NCI-H774 (cell line): ENCODE measurements around the gene MTA1.

ENCODE experiments used
- DNase-seq: peaks from one replicate; lab custom pipeline; 2025; lab: John Stamatoyannopoulos, UW

The MTA1 gene

DNA sequence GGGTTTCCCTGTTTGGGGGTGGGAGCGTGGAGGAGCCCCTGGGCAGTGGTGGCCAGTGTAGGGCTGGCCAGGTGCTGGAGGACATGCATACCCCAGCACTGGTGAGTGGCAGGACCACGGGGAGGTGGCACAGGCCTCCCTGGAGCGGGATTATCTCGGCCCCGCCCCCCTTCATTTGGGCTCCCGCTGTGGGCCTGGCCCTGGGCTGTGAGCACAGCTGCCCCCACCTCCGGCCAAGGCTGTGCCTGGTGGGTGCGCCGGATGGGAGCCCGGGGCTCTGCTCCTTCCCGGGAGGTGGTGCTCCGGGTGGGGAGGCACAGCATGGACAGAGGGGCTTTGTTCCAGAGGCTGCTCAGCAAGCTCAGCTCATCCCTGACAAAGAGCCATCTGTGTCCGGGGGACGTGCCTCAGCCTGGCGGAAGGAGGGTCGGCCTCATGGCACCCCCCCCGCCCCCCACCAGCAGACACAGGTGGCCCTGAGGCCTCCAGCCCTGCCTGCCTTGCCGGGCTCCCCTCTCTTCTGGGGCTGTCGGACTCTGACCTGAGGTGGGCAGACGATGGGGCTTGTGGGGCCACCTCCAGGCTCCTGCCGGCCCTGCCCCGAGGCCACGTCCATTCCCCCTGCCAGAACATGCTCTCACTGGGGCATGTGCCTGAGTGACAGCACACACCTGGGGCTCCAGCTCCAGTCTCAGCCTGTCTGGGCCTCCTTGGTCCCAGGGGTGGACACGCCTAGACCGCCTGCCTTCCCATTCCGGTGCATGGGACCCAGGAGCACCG, 79.8 kb downstream of the MTA1 start:
- no peak for DNase-seq

DNA sequence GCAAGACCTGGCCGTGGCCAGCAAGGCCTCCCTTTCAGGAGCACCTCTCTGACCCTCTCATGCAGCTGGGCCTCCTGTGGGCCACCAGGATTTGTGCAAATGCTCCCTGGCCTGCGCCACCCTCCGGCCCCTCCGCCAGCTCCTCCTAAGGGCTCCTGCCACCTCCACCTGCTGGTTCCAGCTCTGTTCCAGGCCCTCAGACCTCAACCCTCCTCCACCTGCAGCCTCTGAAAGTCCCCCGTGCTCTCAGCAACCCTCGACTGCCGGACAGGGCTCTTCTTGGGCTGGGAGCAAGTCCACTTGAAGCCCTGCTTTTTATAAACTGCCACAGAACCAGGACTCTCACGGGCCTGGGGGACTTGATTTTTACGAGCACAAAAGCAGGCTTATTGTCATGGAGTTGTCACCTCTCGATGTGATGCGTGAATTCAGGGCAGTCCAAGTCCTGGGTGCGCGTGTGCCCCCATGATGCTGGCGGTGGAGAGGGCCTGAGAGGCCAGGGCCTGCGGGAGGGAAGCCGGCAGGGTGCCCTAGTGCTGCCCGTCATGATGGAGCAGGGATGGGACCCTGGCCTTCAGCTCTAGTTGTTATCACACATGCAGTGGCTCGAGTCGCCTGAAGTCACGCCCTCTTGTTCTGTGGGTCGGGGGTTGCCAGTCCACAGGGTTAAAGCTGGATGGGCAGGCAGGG, 80.6 kb downstream of the MTA1 start:
- no peak for DNase-seq

GRCh38 chr14:105500726-105501101, 81.1 kb downstream of the MTA1 start:
- no peak for DNase-seq

- no peak for DNase-seq
These were observed 82.1 kb downstream of the MTA1 start for GRCh38 chr14:105501504-105502291.

DNA sequence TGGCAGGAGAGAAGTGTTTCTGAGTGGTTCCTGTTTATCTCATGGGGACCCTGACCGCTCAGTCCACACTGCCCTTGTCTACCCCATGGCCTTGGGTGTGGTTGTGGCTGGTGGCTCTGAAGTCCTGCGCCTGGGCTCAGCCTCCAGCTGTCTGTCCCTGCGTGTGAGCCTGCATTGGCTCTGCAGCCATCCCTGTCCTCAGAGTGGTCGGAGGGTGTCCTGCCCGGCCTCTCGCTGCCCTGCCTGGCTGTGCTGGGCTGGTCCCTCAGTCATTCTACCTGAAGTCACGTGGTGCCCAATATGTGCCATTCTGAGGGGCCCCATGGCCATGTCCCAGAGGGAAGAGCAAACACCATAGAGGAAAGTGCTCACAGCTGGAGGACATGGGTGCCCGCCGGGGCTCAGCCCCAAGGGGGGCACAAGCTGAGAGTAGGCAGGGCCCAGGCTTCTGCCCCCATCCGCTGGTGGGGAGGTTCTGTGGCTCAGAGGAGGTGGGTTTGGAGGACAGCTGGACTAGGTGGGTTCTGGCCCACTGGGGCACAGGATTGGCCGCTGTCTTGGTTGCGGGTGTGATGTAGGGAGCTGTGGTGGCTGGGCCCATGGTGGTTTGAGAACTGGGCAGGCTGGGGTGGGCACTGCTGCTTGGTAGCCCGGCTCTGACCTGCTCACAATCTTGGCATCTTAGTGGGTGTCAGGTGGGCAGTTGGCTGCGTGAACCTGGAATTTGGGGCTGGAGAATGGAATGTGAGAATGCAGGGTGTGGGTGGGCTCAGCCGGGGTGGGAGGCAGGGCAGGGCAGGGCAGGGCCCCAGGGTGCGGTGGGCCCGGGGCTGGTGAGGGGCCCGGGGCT, 83.0 kb downstream of the MTA1 start:
- DNase-seq: no peak

- no peak for DNase-seq
These were observed 83.6 kb downstream of the MTA1 start for GRCh38 chr14:105503296-105503640.

- no peak for DNase-seq
These were observed 84.5 kb downstream of the MTA1 start for GRCh38 chr14:105503935-105504692.

GRCh38 chr14:105505101-105505500, 85.5 kb downstream of the MTA1 start:
- no peak for DNase-seq

DNA sequence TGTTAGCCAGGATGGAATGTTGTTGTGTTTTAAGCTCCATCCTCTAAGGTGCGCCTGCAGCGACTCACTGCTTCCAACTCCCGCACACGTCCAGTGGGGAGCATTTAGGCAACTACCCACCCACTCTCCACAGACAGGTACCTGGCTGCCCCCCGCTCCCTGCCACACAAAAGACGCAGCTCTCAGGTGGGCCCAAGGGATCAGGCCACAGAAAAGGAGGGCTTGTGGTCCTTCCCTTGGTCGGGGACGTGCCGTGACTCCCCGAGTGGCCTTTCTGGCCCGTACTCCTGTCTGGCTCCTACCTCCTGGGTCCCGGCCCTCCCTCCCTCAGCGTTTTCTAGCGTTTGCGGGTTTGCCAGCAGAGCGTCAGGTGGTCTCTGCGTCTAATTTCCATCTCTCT, 87.6 kb downstream of the MTA1 start:
- no peak for DNase-seq

DNA sequence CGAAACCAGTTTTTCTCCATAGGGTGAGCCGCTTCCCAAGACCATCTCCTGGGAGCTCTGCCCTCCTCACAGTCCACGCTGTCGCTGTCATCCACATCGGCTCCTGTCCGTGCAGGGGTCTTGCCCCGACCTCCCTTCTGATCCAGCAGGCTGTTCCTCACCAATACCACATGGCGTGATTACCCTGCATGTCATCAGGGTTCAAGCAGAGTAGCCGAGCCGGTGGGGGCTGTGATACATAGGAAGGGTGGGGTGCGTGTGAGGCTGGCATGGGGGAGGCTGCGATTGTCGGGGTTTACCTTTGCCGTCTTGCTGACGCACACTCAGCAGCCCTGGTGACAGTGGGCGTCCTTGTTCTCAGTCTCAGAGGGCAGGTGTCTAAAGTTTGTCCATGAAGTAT, 88.4 kb downstream of the MTA1 start:
- DNase-seq: no peak

- DNase-seq: no peak
These were observed 89.0 kb downstream of the MTA1 start for GRCh38 chr14:105508601-105509000.

GRCh38 chr14:105517096-105517495, 97.5 kb downstream of the MTA1 start:
- DNase-seq: no peak

DNA sequence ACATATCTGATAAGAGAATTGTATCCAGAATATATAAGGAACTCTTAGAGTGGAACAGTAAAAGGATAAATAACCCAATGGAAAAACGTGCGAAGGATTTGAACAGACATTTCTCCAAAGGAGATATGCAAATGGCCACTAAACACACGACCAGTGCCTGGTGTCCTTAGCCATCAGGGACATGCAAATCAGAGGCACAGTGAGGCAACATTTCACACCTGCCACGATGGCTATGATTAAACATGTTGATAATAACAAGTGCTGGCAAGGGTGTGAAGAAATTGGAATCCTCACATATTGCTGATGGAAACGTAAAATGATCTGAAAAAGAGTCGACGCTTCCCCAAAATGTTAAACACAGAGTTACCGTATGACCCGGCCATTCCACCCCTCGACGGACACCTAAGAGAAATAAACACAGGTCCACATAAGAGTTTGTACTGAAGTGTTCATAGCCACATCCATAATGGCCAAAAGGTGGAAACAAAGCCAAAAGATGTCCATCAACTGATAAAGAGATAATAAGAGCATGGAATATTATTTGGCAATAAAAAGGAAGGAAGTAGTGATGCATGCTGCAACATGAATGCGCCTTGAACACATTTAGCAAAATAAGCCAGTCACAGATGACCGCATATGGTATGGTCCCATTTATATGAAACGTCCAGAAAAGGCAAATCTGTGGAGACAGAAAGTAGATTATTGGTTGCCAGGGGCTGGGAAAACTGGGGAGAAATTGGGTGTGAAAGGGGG, 100.5 kb downstream of the MTA1 start:
- DNase-seq: no peak
